Skeletal muscle tissue (tissue), 4 donors: ENCODE measurements around the gene OPN1MW2. TPM values are rescaled to one million over a fixed set of nuclear protein-coding genes. Genes with fewer than 3 reads are reported as not detected.
"Not testable (repeated sequence)": the region's sequence is repeated elsewhere in the genome, so short reads cannot be mapped to it uniquely, and the experiment has no call there.

Source experiments
- H3K27ac ChIP-seq: one replicate; pipeline ENCODE4 v1.7.0; 2013; ENCODE audit warnings: mild to moderate bottlenecking, low read depth, low read length, inconsistent platforms
- H3K27me3 ChIP-seq, 3 donors: one replicate each; pipeline ENCODE4 v1.7.0; 2013; ENCODE audit warnings: low read length in 3 of 3; ENCODE audit not compliant: control insufficient read depth in 3 of 3, insufficient read depth in 3 of 3
- H3K36me3 ChIP-seq, 3 donors: one replicate each; pipeline ENCODE4 v1.7.0; 2013; ENCODE audit warnings: low read length in 3 of 3; ENCODE audit not compliant: control insufficient read depth in 3 of 3, insufficient read depth in 3 of 3
- H3K4me1 ChIP-seq, 3 donors: one replicate each; pipeline ENCODE4 v1.7.0; 2013; ENCODE audit warnings: low read length in 3 of 3, mild to moderate bottlenecking in 3 of 3; ENCODE audit not compliant: control insufficient read depth in 3 of 3, insufficient read depth in 3 of 3
- H3K4me3 ChIP-seq, 3 donors: one replicate each; pipeline ENCODE4 v1.7.0; 2013; ENCODE audit warnings: low read length in 3 of 3
- H3K9ac ChIP-seq, 3 donors: one replicate each; pipeline ENCODE4 v1.7.0; 2013; ENCODE audit warnings: low read length in 3 of 3, mild to moderate bottlenecking in 3 of 3, moderate library complexity in 2 of 3, low read depth in 1 of 3
- H3K9me3 ChIP-seq, 3 donors: one replicate each; pipeline ENCODE4 v1.7.0; 2013; ENCODE audit warnings: low read length in 3 of 3; ENCODE audit not compliant: control insufficient read depth in 3 of 3
- total RNA-seq: library from RNA; depleted of rRNA; stranded (reverse); fragments of >200 nt; gene quantifications from one replicate; pipeline ENCODE4 v1.2.3, GENCODE V29; 2014
- donor health status: Osteomylitis.

The OPN1MW2 gene
- total RNA-seq: not detected

- H3K9ac ChIP-seq, H3K4me1 ChIP-seq, H3K9me3 ChIP-seq, H3K36me3 ChIP-seq, H3K4me3 ChIP-seq, H3K27me3 ChIP-seq, H3K27ac ChIP-seq: not testable (repeated sequence)
Measured at GRCh38 chrX:154219456-154219855, at the start of gene OPN1MW2. Gene OPN1MW2 (plus strand): TSS chrX:154219756. CDS start chrX:154219816, 60 bp downstream.

GRCh38 chrX:154172535-154172943 is 47.0 kb upstream of the OPN1MW2 start:
- H3K9ac ChIP-seq, H3K36me3 ChIP-seq, H3K9me3 ChIP-seq, H3K4me3 ChIP-seq, H3K27me3 ChIP-seq, H3K27ac ChIP-seq, H3K4me1 ChIP-seq: not testable (repeated sequence)

GRCh38 chrX:154174356-154174755 is 45.2 kb upstream of the OPN1MW2 start:
- not testable (repeated sequence) for H3K4me3 ChIP-seq, H3K36me3 ChIP-seq, H3K27me3 ChIP-seq, H3K27ac ChIP-seq, H3K9me3 ChIP-seq, H3K4me1 ChIP-seq, H3K9ac ChIP-seq

GRCh38 chrX:154182296-154182695 is 37.3 kb upstream of the OPN1MW2 start, which contains the start of gene OPN1MW:
Gene OPN1MW (plus strand): TSS chrX:154182596. CDS start chrX:154182678, 82 bp downstream.
- H3K27ac ChIP-seq, H3K36me3 ChIP-seq, H3K4me3 ChIP-seq, H3K4me1 ChIP-seq, H3K9ac ChIP-seq, H3K9me3 ChIP-seq, H3K27me3 ChIP-seq: not testable (repeated sequence)

GRCh38 chrX:154183794-154184193 is 35.8 kb upstream of the OPN1MW2 start:
- H3K4me3 ChIP-seq, H3K9ac ChIP-seq, H3K36me3 ChIP-seq, H3K4me1 ChIP-seq, H3K9me3 ChIP-seq, H3K27me3 ChIP-seq, H3K27ac ChIP-seq: not testable (repeated sequence)

- not testable (repeated sequence) for H3K9me3 ChIP-seq, H3K4me3 ChIP-seq
Measured at GRCh38 chrX:154192846-154193245, 26.7 kb upstream of the OPN1MW2 start.

GRCh38 chrX:154194316-154194715 is 25.2 kb upstream of the OPN1MW2 start:
- H3K9ac ChIP-seq, H3K27ac ChIP-seq, H3K36me3 ChIP-seq, H3K4me3 ChIP-seq, H3K27me3 ChIP-seq, H3K9me3 ChIP-seq, H3K4me1 ChIP-seq: not testable (repeated sequence)

More at GRCh38 chrX:154192846-154193245, 26.7 kb upstream of the OPN1MW2 start:
- not testable (repeated sequence) for H3K9ac ChIP-seq, H3K36me3 ChIP-seq, H3K27ac ChIP-seq, H3K27me3 ChIP-seq, H3K4me1 ChIP-seq

- H3K9ac ChIP-seq, H3K27ac ChIP-seq, H3K4me1 ChIP-seq, H3K4me3 ChIP-seq, H3K27me3 ChIP-seq, H3K9me3 ChIP-seq, H3K36me3 ChIP-seq: not testable (repeated sequence)
Measured at GRCh38 chrX:154196466-154196865, 23.1 kb upstream of the OPN1MW2 start.

- H3K4me1 ChIP-seq, H3K9ac ChIP-seq, H3K36me3 ChIP-seq, H3K27me3 ChIP-seq, H3K4me3 ChIP-seq, H3K9me3 ChIP-seq, H3K27ac ChIP-seq: not testable (repeated sequence)
Measured at GRCh38 chrX:154209670-154210418, 9.7 kb upstream of the OPN1MW2 start.

GRCh38 chrX:154211057-154211456 is 8.5 kb upstream of the OPN1MW2 start:
- H3K9ac ChIP-seq, H3K4me1 ChIP-seq, H3K27ac ChIP-seq, H3K27me3 ChIP-seq, H3K9me3 ChIP-seq, H3K4me3 ChIP-seq, H3K36me3 ChIP-seq: not testable (repeated sequence)
